Stimulated activated CD8-positive, alpha-beta memory T cell treated with anti-CD3 and anti-CD28 coated beads, Interleukin-4, amount 100 ng/mL, for 48 hours (primary cell): ENCODE results near the gene SSB.
"Not testable (repeated sequence)": the region's sequence is repeated elsewhere in the genome, so short reads cannot be mapped to it uniquely, and the experiment has no call there.

Experiments used
- DNase-seq: peaks from one replicate; pipeline ENCODE4 v3.0.0-alpha.2; 2020

SSB gene

DNA sequence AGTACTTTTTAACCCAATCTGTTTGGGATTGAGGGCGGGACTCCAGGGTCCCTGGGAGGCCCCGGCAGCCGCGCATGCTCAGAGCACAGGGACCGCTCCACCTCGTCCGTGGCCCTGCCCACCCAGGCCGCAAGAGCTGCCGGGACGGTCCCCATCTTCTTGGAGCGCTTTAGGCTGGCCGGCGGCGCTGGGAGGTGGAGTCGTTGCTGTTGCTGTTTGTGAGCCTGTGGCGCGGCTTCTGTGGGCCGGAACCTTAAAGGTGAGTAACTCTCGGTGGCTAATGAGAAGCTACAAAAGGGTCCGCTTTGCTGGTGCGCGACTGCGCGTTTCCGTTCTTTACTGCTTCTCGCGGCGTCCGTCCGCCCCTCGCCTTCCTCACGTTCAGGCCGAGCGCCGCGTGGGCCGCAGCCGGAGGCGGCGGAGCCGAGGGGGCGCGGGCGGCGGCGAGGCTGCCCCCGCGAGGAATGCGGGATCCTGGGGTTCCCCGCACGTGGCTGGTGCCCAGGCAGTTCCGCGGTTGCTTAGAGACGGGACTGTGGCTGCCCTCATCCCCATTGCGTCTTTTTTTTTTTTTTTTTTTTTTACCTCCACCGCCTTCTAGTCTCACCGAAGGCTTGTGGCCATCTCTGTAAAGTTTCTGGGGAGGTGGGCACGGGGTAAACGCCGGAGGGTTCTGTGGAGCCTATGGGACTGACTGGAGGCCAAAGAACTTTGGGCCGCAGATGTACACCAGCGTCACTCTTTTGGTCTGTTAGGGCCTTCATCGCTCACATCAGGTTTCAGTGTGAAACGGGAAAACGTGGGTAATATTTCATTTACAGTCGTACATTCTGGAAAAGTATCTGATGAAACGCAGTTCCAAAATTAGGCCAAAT lies at the start of gene SSB:
SSB (plus strand) TSS at position 154 of the 875 bp plus-strand sequence. CDS start 2,090 bp downstream, outside the sequence.
- peak; percentile 97 for DNase-seq

DNA sequence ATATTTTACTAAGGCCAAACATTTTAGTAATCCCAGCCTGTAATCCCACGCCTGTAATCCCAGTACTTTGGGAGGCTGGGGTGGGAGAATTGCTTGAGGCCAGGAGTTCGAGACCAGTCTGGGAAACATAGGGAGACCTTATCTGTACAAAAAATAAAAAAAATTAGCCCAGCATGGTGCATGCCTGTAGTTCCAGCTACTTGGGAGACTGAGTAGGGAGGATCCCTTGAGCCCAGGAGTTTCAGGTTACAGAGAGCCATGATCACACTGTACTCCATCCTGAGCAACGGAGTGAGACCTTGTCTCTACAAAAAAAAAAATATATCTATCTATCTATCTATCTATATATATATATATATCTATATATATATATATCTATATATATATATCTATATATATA lies 45.9 kb upstream of the SSB start:
- no peak for DNase-seq

DNA sequence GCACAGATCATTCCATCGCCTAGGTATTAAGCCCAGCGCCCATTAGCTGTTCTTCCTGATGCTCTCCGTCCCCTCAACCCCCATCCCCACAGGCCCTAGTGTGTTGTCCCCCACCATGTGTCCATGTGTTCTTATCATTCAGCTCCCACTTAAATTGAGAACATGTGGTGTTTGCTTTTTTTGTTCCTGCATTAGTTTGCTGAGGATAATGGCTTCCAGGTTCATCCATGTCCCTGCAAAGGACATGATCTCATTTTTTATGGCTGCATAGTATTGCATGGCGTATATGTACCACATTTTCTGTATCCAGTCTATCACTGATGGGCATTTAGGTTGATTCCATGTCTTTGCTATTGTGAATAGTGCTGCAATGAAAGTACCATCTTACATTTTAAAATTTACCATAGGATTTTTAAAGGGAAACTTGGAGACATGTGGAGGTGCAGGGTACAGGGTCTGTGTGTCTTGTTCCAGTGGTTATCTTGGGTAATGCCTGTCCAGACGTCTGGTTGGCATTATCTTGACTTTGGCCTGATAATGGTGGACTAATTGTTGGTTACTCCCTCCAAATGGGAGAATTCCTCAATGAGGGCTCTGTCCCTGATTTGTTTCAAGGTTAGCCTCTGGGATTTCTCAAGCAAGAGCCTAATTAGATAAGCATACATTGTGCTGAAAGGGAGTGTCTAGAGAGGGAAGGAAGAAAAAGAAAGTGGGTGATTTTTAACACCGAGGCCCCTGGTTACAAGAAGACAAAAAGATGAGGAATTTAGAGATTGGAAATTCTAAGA lies 43.4 kb upstream of the SSB start:
- no peak for DNase-seq

DNA sequence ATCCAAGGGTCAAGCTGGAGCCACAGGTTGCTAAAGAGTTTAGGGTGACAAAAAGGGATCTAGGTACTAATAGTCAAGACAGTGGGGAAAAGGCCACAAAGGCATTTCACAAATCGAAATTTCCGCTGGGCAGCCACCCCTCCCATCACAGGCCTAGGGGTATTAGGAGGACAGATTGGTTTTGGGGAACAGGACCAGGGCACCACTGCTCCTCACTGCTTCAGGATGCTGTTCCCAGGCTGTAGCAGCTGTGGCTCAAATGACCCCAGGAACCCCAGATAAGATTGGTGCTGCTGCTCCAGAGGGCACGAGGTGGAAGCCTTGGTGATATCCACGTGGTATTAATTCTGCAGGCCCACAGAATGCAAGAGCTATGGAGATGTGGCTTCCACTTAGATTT lies 42.3 kb upstream of the SSB start:
- DNase-seq = no peak

DNA sequence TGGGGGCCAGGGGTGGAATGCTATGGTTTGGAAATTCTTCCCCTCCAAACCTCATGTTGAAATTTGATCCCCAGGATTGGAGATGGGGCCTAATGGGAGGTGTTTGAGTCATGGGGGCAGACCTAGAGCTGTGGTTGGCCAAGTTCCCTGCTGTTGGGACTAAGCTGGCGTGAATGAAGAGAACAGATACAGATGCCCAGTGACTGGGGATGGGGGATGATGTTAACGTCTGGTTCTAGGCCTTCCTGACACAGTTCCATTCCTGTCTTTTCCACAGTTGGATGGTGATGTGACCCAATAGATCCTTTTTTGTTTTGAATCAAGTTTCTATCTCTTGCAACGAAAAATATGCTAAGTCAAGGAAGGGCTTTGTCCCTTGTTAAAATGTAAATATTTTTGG lies 41.3 kb upstream of the SSB start:
- DNase-seq = no peak

DNA sequence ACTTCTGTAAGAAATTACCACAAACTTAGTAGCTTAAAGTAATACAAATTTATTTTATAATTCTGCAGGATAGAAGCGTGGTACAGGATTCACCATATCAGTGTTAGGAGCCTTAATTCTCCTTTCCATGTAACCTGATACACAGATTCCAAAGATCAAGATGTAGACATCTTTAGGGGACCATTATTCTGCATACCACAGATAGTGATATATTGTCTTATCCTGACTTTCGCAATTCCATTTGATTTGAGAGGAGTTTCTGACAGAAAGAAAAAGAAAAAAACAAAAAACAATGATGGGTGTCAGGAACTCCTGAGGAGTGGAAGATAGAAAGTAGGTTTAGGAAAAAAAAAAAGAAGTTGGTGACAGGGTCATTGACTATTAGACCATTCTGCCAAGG lies 40.9 kb upstream of the SSB start:
- DNase-seq = no peak

DNA sequence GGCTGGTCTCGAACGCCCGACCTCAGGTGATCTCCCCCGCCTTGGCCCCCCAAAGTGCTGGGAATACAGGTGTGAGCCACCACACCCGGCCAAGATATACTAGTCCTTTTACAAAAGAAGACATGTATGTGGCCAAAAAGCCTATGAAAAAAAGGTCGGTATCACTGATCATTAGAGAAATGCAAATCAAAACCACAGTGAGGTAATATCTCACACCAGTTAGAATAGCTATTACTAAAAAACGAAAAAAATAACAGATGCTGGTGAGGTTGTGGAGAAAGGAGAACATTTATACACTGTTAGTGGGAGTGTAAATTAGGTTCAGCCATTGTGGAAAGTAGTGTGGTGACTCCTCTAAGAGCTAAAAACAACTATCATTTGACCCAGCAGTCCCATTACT lies 38.7 kb upstream of the SSB start:
- no peak for DNase-seq

DNA sequence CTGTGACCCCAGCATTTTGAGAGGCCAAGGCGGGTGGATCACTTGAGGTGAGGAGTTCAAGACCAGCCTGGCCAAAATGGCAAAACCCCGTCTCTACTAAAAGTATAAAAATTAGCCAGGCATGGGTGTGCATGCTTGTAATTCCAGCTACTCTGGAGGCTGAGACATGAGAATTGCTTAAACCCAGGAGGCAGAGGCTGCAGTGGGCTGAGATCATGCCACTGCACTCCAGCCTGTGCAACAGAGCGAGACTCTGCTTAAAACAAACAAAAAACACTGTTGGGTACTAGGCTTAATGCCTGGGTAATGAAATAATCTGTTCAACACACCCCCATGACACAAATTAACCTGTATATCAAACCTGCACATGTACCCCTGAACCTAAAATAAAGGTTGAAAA lies 37.9 kb upstream of the SSB start:
- not testable (repeated sequence) for DNase-seq

DNA sequence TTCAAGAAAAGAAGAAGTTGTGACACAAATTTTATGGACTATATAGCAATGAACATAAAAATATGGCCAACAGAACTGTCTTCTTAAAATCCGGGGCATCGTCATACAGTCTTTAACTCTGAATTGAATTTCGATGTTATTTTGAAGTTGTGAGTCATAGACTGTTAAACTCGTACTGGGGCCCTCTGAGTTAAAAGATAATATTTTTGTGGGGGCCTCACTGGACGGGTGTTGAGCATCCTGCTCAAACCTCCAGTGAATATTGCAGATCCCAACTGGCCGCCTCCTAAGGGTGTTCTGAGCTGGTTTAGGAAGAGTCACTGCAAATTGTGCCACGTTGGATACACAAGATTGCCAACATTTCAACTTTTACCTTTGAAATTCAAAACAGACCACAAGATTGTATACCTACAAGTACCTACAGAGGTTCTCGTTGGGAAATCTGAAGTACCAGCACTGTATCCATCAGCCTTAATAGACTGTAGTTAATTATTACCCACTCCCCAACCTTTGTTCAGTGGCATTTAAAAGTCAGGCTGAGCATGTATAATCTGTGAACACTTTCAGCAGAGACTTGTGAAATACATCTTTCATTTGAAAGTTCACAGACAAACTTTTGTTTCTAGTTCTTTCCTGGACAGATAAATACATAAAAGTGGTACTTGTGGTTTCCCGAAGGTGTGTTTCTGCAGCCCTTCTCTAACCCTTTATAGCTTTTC lies 37.3 kb upstream of the SSB start:
- DNase-seq = no peak

DNA sequence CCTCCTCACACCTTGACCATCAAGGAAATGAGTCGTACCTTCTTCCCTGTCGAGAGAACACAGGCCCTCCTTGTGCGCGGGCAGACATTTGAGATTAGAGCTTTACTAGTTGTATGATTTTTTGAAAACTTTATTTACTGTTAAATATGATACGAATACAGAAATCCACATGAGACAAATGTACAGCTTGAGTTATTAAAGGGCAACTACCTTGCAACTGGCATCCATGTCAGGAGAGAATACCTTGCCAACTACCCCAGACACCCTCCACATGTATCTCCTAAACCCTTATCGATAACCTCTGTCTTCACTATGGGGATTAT lies 36.7 kb upstream of the SSB start:
- no peak for DNase-seq

DNA sequence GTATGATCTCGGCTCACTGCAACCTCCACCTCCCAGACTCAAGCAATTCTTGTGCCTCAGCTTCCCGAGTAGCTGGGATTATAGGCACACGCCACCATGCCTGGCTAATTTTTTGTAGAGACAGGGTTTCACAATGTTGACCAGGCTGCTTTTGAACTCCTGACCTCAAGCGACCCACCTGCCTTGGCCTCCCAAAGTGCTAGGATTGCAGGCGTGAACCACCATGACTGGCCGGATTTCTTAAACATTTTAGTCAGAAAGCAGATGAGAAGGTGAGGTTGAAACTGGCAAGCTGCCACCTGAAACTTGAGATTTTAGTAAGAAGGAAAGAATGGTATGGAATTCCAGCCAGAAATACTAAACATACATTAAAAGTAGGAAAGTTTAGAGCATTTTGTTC lies 33.1 kb upstream of the SSB start:
- no peak for DNase-seq

DNA sequence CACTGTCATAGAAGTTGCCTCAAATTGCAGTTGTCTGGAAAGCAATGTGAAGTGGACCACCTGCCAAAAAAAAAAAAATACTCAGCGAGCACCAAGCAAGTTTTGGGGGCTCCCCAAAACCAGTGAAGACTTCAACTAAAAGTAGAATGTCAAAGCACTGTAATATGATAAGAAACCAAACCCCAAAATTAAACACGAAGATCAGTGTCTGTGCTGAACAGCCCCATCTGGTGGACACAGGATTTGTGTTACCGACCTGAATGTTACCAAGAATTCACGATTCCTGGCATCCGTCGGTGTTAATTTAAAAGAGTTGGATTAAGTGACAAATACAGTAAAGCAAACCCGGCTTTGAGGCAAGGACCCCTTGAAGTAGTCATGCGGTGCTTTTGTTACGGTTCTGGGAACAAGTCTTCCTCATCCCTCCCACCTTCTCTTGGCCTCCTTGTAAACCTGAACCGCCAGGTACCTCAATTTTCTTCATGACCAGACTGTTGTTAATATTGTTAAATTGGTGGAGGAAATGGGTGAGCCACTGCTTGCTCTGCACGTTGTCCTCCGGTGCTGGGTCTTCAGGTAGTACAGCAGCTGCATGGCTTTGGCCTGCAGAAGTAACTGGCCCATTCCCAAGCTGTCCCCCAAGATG lies 31.3 kb upstream of the SSB start:
- DNase-seq = peak; percentile 68

DNA sequence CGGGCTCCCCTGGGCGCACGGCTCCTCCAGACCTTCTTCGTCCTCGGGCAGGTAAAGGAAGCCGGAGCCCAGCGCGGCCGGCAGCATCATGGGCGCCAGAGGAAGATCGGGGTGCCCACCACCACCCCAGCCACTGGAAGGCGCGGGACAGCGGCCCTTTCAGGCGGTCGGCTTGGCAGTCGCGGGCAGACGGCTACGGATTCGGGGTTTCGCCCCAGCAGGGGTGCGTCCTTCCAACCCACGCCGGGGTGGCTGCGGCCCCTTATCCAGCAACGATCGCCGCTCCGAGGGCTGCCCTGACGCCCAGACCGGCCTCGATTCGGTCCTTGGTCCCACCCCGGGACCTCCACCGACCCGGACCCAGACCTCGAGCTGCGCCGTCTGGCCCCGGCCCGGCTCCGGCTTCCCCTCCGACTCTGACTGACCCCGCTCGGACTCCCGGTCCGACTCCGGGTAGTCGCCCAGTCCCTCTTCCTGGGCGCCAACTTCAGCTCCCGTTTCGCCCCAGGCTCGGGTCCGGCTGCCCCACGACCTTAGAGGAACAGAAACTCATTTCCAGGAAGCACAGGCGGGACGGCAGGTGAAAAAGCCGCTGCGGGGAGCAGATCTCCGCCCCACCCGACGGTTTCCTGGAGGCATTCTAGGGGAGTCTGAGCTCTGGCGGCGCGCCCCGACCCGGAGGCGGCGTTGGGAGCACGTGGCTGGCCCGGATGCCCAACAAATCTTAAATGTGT lies 30.2 kb upstream of the SSB start:
- peak; percentile 48 for DNase-seq

DNA sequence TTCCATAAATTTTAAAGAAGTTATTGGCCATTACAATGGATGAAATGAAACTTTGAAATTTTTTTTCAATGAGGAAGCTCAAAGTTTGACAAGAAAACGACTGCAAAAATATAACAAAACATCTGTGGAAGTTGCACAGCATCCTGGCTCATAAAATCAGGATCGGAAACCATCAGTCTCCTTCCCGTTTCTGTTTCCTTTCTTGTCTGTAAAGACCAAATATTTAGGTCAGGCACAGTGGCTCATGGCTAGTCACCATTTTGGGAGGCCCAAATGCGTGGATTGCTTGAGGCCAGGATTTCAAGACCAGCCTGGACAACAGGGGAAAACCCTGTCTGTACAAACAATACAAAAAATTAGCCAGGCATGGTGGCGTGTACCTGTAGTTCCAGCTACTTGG lies 27.6 kb upstream of the SSB start:
- no peak for DNase-seq

DNA sequence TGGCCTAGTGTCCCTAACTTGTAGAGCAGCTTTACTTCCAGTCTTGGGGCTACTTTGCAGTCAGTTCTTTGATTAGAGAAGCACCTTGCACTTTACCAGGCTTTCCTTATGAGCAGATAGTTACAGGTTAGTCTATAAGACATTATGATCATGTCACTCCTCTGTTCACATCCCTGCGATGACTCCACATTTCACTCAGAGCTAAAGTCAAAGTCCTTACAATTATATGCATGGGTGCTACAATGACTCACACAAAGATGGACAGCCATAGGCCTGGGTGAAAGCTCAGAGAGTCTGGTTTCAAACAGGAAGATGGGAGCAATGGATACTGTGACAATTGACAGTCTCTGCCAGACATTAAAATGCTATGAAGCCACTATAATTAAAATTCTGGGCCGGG lies 27.1 kb upstream of the SSB start:
- no peak for DNase-seq

DNA sequence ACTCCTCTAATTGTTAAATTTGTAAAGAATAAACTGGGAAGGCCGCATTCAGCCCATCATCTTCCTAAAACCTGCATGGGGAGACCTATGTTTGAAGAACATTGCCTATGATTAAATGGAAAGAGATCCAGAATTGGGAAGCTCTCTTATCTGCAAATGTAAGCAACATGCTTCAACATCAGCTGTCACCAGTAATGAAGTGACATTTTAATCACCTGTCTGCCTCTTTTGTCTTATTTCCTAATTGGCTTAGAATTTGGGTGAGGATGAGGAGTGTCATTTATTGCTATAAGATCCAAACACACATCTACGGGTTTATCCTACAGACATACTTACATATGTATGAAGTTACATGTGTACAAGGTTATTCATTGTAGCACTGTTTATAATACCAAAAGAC lies 26.0 kb upstream of the SSB start:
- DNase-seq = no peak

DNA sequence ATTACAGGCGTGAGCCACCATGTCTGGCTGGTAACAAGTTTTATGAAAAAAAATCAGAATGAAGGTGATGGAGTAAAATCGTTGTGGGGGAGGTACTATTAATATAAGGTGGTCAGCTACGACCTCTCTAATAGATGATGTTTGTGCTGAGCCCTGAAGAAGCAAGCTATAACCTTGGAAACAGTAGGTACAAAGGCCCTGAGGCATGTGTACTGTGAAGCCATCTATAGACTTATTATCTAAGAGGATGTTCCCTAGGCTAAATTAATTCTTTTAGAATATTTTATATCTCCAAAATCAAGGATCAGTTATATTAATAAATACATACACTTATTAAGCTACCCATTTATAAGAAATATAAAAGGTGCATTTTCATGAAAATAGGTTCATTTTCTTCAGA lies 23.3 kb upstream of the SSB start:
- no peak for DNase-seq

DNA sequence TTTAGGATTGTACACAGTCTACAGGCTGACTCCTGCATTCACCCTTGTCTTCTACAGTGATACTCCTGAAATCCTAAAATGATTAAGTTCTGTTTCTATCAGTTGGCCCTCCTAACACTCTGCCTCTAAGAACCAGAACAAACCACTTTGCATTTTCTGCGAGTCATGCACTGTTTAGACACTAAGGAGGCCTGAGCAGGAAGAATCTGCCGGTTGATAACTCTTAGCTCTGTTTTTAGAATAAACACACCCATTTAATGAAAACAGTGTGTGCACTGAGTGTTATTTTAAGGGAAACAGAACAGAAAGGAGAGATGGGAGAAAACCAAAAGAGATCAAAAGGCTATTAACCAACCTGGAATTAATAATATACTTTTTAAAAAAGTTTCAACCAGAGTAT lies 22.9 kb upstream of the SSB start:
- no peak for DNase-seq

DNA sequence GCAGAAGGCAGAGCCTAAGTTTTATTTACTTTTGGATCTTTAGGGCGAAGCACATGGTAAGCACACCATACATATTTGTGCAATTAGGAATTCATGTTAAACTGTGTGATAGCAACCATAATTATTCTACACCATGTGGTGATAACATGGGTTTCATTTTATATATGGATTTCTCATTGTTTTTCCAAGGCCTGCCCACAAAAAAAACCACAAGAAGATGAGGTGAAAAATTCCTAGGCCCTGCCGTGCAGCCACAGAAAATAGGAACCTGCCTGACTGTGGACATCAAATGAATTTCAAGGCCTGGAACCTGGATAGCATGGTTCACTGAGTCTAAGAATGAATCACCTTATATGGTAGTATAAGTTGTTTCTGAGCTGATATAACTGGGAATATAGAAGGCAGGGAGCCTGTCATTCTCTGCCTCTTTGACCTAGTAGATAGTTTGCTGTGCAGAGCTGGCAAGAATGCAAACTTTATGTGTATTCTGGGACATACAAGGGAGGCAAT lies 22.4 kb upstream of the SSB start:
- DNase-seq = no peak

DNA sequence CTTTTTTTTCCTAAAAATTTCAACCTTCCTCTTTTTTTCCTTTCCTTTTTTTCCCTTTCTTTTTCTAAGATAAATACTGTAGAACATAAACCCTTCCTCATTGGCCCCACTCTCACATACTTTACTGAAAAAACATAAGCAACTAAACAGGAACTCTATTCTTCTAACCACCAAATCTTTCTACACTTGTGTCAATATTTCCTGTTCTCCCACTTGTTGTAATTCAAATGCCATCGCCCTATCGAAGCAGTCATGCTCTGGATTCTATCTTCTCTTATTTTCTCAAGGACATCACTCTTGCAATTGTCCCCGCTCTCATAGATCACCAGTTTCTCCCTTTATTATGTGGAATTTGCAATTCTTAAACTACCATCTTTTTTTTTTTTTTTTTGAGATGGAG lies 20.2 kb upstream of the SSB start:
- DNase-seq = no peak

DNA sequence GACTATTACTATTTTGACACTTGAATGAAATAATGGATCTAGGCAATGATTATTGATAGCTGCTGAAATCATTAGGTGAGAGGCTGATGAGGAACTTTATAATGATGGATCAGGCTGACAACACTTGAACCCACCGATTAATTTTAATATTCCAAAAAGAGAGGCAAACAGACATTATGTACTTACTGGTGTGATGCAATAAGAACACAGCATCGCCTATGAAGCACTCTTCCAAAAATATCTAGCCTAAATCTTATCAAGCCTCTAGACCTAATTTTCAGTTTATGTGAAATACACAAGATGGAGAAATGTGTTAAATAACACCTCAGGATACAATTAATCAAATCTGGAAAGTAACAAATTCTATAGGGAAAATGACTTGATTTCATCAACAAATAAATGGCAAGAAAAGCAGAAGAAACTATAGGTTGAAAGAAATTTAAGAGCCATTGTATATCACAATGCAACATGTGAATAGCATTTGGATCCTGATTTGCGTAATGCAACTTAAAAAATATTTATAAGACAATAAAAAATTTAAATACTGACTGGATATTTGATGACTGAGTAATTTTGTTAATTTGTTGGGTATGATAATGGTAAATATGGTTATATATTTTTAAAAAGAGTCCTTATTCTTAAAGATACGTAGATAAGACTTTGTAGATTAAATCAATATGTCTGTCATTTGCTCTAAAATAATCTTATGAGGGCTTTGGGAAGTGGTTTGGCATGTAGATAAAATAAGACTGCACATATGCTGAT lies 17.2 kb upstream of the SSB start:
- DNase-seq = no peak

DNA sequence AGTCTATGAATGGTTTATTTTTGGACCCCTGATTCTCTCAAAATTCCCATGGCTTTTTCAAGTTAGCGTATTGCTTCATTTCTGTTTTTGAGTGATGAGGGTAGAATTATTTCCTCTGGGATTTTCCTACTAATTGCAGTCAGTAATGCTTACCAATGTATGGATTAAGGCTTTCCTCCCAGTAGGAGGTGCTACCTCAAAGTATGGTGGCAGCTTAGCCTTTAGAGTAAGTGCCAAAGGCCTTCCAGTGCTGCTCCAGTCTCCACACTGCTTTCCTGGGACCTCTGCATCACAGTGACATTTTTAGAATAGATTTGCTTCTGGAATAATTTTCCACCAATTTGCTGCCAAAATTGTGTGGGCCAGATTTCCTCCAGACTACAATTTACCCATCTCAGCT lies 16.2 kb upstream of the SSB start:
- DNase-seq = no peak
